H9 (cell line): ENCODE results near the gene PTPRK. TPM values are rescaled to one million over a fixed set of nuclear protein-coding genes. Genes with fewer than 3 reads are reported as not detected.

Experiments used
- DNase-seq: peaks from one replicate; pipeline ENCODE4 v3.0.0-alpha.2; 2017
- H2AFZ ChIP-seq: one replicate; pipeline ENCODE4 v1.6.1; 2013; ENCODE audit warnings: mild to moderate bottlenecking, low read length, control low read depth, moderate library complexity
- H2AK5ac ChIP-seq: 2 replicates; pipeline ENCODE4 v1.6.1; 2013; ENCODE audit warnings: low read length, control low read depth, mixed read lengths; ENCODE audit not compliant: insufficient read length
- H2BK120ac ChIP-seq: one replicate; pipeline ENCODE4 v1.6.1; 2013; ENCODE audit warnings: low read depth, mild to moderate bottlenecking, low read length, control low read depth, inconsistent platforms; ENCODE audit not compliant: poor library complexity, severe bottlenecking
- H2BK12ac ChIP-seq: 2 replicates; pipeline ENCODE4 v1.6.1; 2013; ENCODE audit warnings: low read length, control low read depth, mixed read lengths, low read depth; ENCODE audit not compliant: insufficient read length
- H2BK15ac ChIP-seq: 2 replicates; pipeline ENCODE4 v1.6.1; 2013; ENCODE audit warnings: low read depth, low read length, control low read depth
- H2BK20ac ChIP-seq: one replicate; pipeline ENCODE4 v1.6.1; 2013; ENCODE audit warnings: low read depth, mild to moderate bottlenecking, low read length, control low read depth, inconsistent platforms; ENCODE audit not compliant: poor library complexity, severe bottlenecking
- H2BK5ac ChIP-seq: 2 replicates; pipeline ENCODE4 v1.6.1; 2013; ENCODE audit warnings: low read length, control low read depth, mixed read lengths; ENCODE audit not compliant: insufficient read length
- H3K14ac ChIP-seq: 2 replicates; pipeline ENCODE4 v1.6.1; 2013; ENCODE audit warnings: low read length, control low read depth; ENCODE audit not compliant: insufficient read depth
- H3K18ac ChIP-seq: 2 replicates; pipeline ENCODE4 v1.6.1; 2013; ENCODE audit warnings: low read depth, mild to moderate bottlenecking, mixed read lengths, low read length, control low read depth; ENCODE audit not compliant: insufficient read length
- H3K23ac ChIP-seq: 2 replicates; pipeline ENCODE4 v1.6.1; 2013; ENCODE audit warnings: low read length, control low read depth, mixed read lengths, low read depth; ENCODE audit not compliant: insufficient read length
- H3K23me2 ChIP-seq: 2 replicates; pipeline ENCODE4 v1.6.1; 2013; ENCODE audit warnings: low read depth, mild to moderate bottlenecking, mixed read lengths, low read length, control low read depth; ENCODE audit not compliant: insufficient read length, poor library complexity, severe bottlenecking
- H3K27ac ChIP-seq: 2 replicates; pipeline ENCODE4 v1.5.1; 2013; ENCODE audit warnings: low read length, control low read depth, mixed read lengths, low read depth; ENCODE audit not compliant: insufficient read length
- H3K27me3 ChIP-seq: 2 replicates; pipeline ENCODE4 v1.6.1; 2013; ENCODE audit warnings: low read length, control low read depth, inconsistent platforms; ENCODE audit not compliant: insufficient read depth
- H3K4ac ChIP-seq: 2 replicates; pipeline ENCODE4 v1.6.1; 2013; ENCODE audit warnings: low read depth, mild to moderate bottlenecking, control low read depth, inconsistent platforms, low read length, moderate library complexity
- H3K4me1 ChIP-seq: 2 replicates; pipeline ENCODE4 v1.6.1; 2013; ENCODE audit warnings: low read length, control low read depth, inconsistent platforms; ENCODE audit not compliant: insufficient read depth
- H3K4me2 ChIP-seq: 2 replicates; pipeline ENCODE4 v1.6.1; 2013; ENCODE audit warnings: low read length, control low read depth, mixed read lengths; ENCODE audit not compliant: insufficient read length, insufficient read depth
- H3K56ac ChIP-seq: 2 replicates; pipeline ENCODE4 v1.6.1; 2013; ENCODE audit warnings: low read depth, mild to moderate bottlenecking, mixed read lengths, low read length, control low read depth; ENCODE audit not compliant: insufficient read length
- H3K79me1 ChIP-seq: 2 replicates; pipeline ENCODE4 v1.6.1; 2013; ENCODE audit warnings: low read depth, mild to moderate bottlenecking, moderate library complexity, low read length, control low read depth, inconsistent platforms; ENCODE audit not compliant: insufficient read depth, poor library complexity, severe bottlenecking
- H3K79me2 ChIP-seq: 2 replicates; pipeline ENCODE4 v1.6.1; 2013; ENCODE audit warnings: low read length, control low read depth, inconsistent platforms; ENCODE audit not compliant: insufficient read depth
- H3K9ac ChIP-seq: 2 replicates; pipeline ENCODE4 v1.6.1; 2013; ENCODE audit warnings: low read length, control low read depth, mixed read lengths; ENCODE audit not compliant: insufficient read length; ENCODE audit errors: extremely low read depth
- H3K9me3 ChIP-seq: one replicate; pipeline ENCODE4 v1.6.1; 2013; ENCODE audit warnings: low read depth, low read length, inconsistent platforms; ENCODE audit not compliant: control insufficient read depth
- H3T11ph ChIP-seq: one replicate; pipeline ENCODE4 v1.6.1; 2013; ENCODE audit warnings: mild to moderate bottlenecking, low read length, control low read depth, inconsistent platforms
- H4K20me1 ChIP-seq: one replicate; pipeline ENCODE4 v1.6.1; 2013; ENCODE audit not compliant: control insufficient read depth, insufficient read length, insufficient read depth
- H4K5ac ChIP-seq: 2 replicates; pipeline ENCODE4 v1.6.1; 2013; ENCODE audit warnings: low read depth, mild to moderate bottlenecking, mixed read lengths, low read length, control low read depth; ENCODE audit not compliant: insufficient read length
- H4K8ac ChIP-seq: replicated peaks from 2 replicates; pipeline ENCODE4 v1.6.1; 2013; ENCODE audit warnings: low read length, control low read depth, mixed read lengths, low read depth; ENCODE audit not compliant: insufficient read length
- H4K91ac ChIP-seq: 2 replicates; pipeline ENCODE4 v1.6.1; 2013; ENCODE audit warnings: low read depth, mild to moderate bottlenecking, moderate library complexity, mixed read lengths, low read length, control low read depth; ENCODE audit not compliant: insufficient read length
- H3K27ac Mint-ChIP-seq, 3 experiments: 2 replicates in 2 of 3; 3 replicates in 1 of 3; pipeline ENCODE4 v1.8.0; 2020 to 2021; ENCODE audit warnings: mixed read lengths in 3 of 3, mild to moderate bottlenecking in 1 of 3, moderate library complexity in 1 of 3
- H3K27me3 Mint-ChIP-seq: 2 replicates; pipeline ENCODE4 v1.8.0; 2021; ENCODE audit warnings: low read depth, mild to moderate bottlenecking, moderate library complexity, mixed read lengths
- H3K36me3 Mint-ChIP-seq, 3 experiments: 2 replicates in 2 of 3; 3 replicates in 1 of 3; pipeline ENCODE4 v1.8.0; 2020 to 2021; ENCODE audit warnings: low read depth in 3 of 3, mixed read lengths in 3 of 3; ENCODE audit not compliant: insufficient read depth in 1 of 3
- H3K4me1 Mint-ChIP-seq, 2 experiments: 2 replicates each; pipeline ENCODE4 v1.8.0; 2020; ENCODE audit warnings: mixed read lengths in 2 of 2
- H3K4me3 Mint-ChIP-seq, 2 experiments: 2 replicates in 1 of 2; 3 replicates in 1 of 2; pipeline ENCODE4 v1.8.0; 2020 to 2021; ENCODE audit warnings: mild to moderate bottlenecking in 2 of 2, mixed read lengths in 2 of 2, moderate library complexity in 1 of 2
- H3K9me3 Mint-ChIP-seq, 2 experiments: 2 replicates in 1 of 2; 3 replicates in 1 of 2; pipeline ENCODE4 v1.8.0; 2020; ENCODE audit warnings: mild to moderate bottlenecking in 2 of 2, mixed read lengths in 2 of 2, moderate library complexity in 1 of 2
- total RNA-seq: library from RNA; stranded (reverse); gene quantifications from 2 replicates; pipeline ENCODE4 v1.2.1, GENCODE V29; 2021
- TF ChIP-seq, protein P1 (sequence below): fragments of 200-600 bp; sonication (generic); conservative IDR thresholded peaks from 3 replicates; pipeline ENCODE4 v1.8.0; 2021; ENCODE audit warnings: antibody characterized with exemption, mild to moderate bottlenecking

The PTPRK gene
- total RNA-seq, 1 experiment from 2014 or later = 47.9 TPM

DNA sequence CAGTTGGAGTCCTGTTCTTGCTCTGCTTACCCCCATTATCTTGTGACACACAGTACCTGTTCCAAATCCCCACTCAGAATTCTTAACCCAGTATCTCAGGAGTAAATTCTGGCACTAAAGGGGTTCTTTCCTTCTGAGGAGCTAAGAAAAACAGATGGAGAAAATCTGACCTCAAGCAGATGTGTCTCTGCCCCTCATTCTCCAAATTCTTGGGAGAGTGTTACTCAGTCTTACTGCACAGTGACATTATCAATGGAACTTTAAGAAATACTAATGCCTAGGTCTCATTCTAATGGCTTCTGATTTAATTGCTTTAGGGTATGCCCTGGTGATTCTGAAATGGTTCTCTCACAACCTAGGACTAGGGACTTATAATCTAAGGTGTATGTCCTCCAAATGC is 40.6 kb upstream of the PTPRK start:
- H2BK20ac ChIP-seq = no peak overlapping the region
- H3K4me1 ChIP-seq = no peaks in the 10 kb centered on the region
- H2BK12ac ChIP-seq = no peak overlapping the region
- H4K91ac ChIP-seq = no peak overlapping the region
- no peaks in the 10 kb centered on the region for H3K23me2 ChIP-seq
- no peak overlapping the region for H3K27ac ChIP-seq
- H2AFZ ChIP-seq = no peak overlapping the region
- no peak overlapping the region for H2BK15ac ChIP-seq
- H2BK5ac ChIP-seq = no peak overlapping the region
- no peak overlapping the region for H3K23ac ChIP-seq
- no peak overlapping the region for H2AK5ac ChIP-seq
- H3K4me2 ChIP-seq = no peak overlapping the region
- Mint-ChIP-seq H3K4me1 (0 out of 4 replicates have a peak, but pooled peaks cover 0 to under 1% of the 10 kb centered on the region in 2 experiments), H3K27ac (no peak overlapping the region; a peak in 1 of 7 replicates), H3K4me3 (no peak overlapping the region), H3K36me3 (no peaks in the 10 kb centered on the region), H3K9me3 (no peaks in the 10 kb centered on the region), H3K27me3 (no peaks in the 10 kb centered on the region)
- H3K56ac ChIP-seq = no peak overlapping the region
- no peak for DNase-seq
- no peaks in the 10 kb centered on the region for H4K20me1 ChIP-seq
- no peak overlapping the region for H4K8ac ChIP-seq
- no peaks in the 10 kb centered on the region for H3K79me1 ChIP-seq
- H3K18ac ChIP-seq = no peak overlapping the region
- no peak overlapping the region for H3T11ph ChIP-seq
- no peaks in the 10 kb centered on the region for H3K27me3 ChIP-seq
- no peak overlapping the region for H3K14ac ChIP-seq
- H4K5ac ChIP-seq = no peak overlapping the region
- no peak overlapping the region for H2BK120ac ChIP-seq
- no peak overlapping the region for H3K4ac ChIP-seq
- TF ChIP-seq, protein P1, sequence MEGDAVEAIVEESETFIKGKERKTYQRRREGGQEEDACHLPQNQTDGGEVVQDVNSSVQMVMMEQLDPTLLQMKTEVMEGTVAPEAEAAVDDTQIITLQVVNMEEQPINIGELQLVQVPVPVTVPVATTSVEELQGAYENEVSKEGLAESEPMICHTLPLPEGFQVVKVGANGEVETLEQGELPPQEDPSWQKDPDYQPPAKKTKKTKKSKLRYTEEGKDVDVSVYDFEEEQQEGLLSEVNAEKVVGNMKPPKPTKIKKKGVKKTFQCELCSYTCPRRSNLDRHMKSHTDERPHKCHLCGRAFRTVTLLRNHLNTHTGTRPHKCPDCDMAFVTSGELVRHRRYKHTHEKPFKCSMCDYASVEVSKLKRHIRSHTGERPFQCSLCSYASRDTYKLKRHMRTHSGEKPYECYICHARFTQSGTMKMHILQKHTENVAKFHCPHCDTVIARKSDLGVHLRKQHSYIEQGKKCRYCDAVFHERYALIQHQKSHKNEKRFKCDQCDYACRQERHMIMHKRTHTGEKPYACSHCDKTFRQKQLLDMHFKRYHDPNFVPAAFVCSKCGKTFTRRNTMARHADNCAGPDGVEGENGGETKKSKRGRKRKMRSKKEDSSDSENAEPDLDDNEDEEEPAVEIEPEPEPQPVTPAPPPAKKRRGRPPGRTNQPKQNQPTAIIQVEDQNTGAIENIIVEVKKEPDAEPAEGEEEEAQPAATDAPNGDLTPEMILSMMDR = no peak
- no peaks in the 10 kb centered on the region for H3K79me2 ChIP-seq
- no peak overlapping the region for H3K9ac ChIP-seq
- no peaks in the 10 kb centered on the region for H3K9me3 ChIP-seq
